Retinal pigment epithelial cell (primary cell): ENCODE measurements around the gene SMARCB1.
A peak's percentile ranks its signal among the peaks of the same experiment; 100 is the strongest.

Source experiments
- DNase-seq: peaks from one replicate; pipeline ENCODE4 v3.0.0-alpha.2; 2010; ENCODE audit warnings: low read depth
- H3K4me3 ChIP-seq: 2 replicates; pipeline ENCODE4 v1.5.1; 2011; ENCODE audit warnings: mild to moderate bottlenecking, low read length, control low read depth, moderate library complexity
- TF ChIP-seq, protein P1 (sequence below): conservative IDR thresholded peaks from 2 replicates; pipeline ENCODE4 v1.5.1; 2011; ENCODE audit warnings: low read depth, low read length, control low read depth, inconsistent platforms

The SMARCB1 gene

DNA sequence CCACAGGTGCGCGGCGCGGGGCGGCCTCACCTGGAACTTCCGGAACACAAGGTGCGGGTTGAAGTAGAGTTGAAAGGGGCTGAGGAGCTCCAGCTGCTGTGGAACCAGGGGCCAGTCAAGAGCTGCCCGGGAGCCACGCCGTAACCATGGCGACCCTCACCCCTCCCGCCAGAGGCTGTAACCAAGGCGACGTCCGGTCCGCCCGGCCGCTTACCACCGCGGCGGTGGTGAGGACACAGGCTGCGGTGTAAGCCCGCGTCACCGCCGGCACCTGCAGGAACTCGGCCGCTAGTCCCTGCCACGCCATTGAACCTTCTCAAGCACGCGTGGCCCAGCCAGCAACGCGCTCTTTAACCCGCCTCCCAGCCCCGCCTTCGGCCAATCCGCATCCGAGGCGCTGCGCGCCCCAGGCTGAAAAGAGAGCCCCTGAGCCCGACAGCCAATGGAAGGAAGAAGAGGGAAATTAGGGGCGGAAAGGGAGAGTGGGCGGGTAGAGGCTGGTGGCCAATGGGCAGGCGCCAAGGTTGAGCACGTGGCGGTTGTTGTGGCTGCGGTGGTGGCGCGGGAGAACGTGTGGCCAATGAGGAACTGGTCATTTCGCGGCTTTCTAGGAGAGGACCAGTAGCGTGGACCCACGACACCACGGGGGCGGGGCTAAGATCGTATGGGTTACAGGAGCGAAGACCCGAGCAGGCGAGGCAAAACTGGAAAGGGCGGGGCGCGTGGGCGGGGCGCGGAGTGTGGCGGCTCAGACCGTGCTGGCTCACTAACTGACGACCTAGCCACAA, 52.1 kb downstream of the SMARCB1 start, which contains the start of gene DERL3:
TSS of gene DERL3 (minus strand) at position 326 of the 788 bp plus-strand sequence. CDS start at position 307, 19 bp downstream.
- peak; percentile 95 for DNase-seq
- TF ChIP-seq, protein P1, sequence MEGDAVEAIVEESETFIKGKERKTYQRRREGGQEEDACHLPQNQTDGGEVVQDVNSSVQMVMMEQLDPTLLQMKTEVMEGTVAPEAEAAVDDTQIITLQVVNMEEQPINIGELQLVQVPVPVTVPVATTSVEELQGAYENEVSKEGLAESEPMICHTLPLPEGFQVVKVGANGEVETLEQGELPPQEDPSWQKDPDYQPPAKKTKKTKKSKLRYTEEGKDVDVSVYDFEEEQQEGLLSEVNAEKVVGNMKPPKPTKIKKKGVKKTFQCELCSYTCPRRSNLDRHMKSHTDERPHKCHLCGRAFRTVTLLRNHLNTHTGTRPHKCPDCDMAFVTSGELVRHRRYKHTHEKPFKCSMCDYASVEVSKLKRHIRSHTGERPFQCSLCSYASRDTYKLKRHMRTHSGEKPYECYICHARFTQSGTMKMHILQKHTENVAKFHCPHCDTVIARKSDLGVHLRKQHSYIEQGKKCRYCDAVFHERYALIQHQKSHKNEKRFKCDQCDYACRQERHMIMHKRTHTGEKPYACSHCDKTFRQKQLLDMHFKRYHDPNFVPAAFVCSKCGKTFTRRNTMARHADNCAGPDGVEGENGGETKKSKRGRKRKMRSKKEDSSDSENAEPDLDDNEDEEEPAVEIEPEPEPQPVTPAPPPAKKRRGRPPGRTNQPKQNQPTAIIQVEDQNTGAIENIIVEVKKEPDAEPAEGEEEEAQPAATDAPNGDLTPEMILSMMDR, result no peak
- H3K4me3 ChIP-seq, result peak within 1 kb of the TSS; percentile 48

DNA sequence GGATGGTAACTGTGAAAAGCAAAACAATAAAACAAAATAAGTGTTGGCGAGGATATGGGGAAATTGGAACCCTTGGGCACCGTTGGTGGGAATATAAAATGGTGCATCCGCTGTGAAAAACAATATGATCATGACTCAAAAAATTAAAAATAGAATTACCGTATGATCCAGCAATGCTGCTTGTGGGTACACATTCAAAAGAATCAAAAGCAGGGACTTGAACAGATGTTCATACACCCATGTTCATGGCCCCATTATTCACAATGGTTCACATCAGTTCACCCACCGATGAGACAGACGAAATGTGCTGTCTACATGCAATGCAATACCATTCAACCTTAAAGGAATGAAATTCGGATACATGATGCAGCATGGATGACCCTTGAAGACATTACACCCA, 53.3 kb downstream of the SMARCB1 start:
- TF ChIP-seq, protein P1, result no peak
- H3K4me3 ChIP-seq, result no peak overlapping the region

DNA sequence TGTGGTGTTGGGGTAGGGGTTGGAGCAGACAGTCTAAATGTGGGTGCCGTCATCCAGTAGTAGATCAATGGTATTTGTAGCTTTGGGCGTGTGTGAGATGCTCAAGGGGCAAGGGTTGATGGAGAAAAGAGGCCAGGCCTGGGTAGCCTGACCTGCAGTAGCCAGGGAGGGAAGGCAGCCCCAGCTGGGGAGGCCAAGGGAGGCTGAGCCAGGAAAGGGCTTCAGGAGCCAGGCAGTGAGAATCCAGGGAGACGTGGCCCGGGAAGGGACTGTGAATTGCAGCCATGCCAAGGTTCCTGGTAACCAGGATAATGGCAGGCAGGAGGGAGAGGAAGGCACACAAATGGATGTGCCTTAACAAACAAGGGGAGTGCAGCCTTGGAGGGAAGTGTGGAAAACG, 54.5 kb downstream of the SMARCB1 start:
- TF ChIP-seq, protein P1, result no peak
- no peak overlapping the region for H3K4me3 ChIP-seq
- DNase-seq, result no peak

More for the DNA sequence above, 53.3 kb downstream of the SMARCB1 start:
- no peak for DNase-seq

DNA sequence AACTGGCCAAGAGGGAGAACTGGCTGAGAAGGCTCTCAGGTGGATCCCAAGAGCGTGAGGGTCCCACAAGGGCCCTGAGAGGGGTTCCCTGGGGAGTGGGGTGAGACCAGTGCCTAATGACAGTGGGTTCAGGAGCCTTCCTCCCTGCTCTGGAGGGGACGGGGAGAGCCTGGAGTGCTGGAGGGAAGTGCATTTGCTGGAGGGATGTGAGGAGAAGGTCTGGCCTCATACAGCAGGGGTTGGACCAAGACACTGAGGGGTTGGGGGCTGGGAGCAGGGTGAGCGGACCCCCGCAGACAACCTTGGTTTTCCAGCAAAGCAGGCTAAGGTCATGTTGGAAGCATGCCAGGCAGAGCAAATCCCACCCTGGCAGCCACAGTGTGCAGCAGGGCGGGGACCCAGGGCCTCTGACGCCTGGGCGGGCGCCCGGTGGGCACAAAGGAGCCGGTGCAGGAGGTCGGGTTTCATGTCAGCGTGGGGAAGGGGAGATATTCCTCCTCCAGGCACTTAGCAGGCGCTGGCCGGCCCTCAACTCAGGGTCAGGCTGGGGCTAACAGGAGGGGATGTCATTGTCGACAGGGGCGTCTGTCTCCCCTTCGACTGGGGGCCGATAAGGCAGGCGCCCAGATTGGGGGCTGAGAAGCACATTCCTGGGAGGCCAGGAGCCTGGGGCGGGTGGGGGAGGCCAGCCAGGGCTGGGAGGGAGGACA, 55.1 kb downstream of the SMARCB1 start:
- DNase-seq, result no peak
- TF ChIP-seq, protein P1, result no peak
- no peak overlapping the region for H3K4me3 ChIP-seq

DNA sequence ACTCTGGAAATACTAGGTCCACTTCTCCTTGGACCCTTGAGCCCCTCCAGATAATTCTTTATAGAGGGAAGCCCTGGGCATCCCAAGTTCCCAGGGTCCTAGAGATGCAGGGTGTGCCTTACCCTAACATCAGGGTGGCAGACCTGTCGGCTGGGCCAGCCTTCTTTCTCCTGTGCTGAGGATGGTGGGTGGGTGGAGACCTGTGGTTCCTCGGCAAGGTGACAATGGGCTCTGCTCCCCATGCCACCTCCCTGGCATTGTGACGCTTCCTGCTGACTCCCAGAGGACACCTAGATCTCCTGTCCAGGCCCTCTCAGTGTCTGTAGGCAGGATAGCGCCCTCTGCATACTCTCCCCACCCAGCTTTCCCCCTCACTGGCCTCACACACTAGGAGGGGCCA, 55.8 kb downstream of the SMARCB1 start:
- TF ChIP-seq, protein P1, result no peak
- DNase-seq, result no peak
- no peak overlapping the region for H3K4me3 ChIP-seq

DNA sequence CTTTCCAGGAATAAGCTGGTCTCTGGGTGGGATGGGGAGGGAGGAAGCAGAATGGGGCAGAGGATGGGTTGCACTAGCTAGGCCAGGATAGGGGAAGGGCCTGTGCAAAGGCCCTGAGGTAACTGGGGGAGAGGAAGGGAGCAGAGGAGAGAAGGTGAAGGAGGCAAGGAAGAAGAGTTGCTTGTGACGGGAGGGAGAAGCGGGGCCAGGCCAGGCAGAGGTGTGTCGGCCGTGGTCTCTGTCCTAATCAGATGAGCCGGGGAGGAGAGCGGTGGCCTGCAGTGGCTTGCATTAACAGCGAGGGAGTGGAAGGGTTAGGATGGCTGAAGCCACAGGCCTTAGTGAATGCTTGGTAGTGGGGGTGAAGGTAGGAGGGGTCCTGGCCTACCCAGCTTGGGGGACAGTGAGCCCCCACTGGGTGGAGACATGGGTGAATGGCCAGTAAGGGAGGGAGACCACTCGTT, 58.0 kb downstream of the SMARCB1 start:
- no peak for DNase-seq
- TF ChIP-seq, protein P1, result no peak
- H3K4me3 ChIP-seq, result no peak overlapping the region
